NCI-H1092 treated with DMSO at 0.1 percent for 48 hours (cell line): ENCODE results near the gene ZNF334.

Experiments
- DNase-seq: peaks from one replicate; lab custom pipeline; 2025; lab: John Stamatoyannopoulos, UW

ZNF334 gene

GRCh38 chr20:46485431-46485830 lies 27.9 kb downstream of the ZNF334 start:
- no peak for DNase-seq

DNA sequence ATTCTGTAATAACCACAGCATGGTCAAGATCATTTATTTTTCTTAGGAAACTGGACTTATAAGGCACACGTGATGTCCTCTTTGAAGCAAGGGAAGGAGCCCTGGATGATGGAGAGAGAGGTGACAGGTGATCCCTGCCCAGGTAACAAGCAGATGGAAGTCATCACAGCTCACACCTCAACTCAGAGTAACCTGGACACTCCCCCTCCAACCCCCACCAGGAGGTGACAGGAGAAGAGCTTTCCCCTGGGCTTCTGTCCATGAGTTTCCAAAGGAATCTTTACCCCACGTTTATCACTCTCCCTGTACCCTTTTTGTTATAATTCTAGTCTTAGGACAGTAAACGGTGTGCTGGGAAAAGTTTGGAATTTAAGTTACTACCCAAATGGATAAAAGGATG lies 28.4 kb downstream of the ZNF334 start:
- no peak for DNase-seq

DNA sequence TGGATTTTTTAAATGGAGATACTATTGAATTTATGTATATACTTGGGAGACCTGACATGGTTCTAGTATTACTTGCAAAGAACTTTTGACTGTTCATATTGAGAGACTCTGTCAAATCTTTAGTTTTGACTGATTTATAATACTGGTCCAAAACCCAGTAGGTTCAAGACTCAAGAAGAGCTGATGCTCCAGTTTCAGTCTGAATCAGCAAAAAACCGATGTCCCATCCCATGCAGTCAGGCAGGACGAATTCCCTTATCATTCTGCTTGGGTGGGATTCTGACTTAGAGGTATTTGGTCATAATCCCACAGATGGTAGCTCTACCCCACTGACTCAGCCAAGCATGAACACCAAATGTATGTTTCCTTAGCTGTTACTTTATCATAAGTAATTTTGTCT lies 29.5 kb downstream of the ZNF334 start:
- no peak for DNase-seq

GRCh38 chr20:46482864-46483263 lies 30.5 kb downstream of the ZNF334 start:
- DNase-seq = no peak

DNA sequence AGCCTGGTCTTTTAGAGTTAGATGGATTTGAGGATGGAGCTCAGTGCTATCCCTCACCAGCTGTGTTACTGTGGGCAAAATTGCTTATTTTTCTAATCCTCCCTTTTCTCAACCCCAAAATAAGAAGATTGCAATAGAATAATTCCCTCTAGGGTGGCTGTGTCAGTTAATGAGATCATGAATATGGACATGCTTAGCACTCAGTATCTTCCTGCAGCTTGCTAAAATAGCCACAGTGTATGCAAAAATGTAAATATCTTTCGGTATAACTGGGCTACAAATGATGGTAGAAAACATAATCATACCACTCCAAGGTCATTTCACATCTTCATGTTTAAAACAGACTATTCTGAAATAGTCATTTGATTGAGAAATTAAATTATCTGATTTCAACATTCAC lies 35.7 kb downstream of the ZNF334 start:
- DNase-seq = no peak

GRCh38 chr20:46477225-46477624 lies 36.1 kb downstream of the ZNF334 start:
- no peak for DNase-seq

GRCh38 chr20:46468508-46468907 lies 44.9 kb downstream of the ZNF334 start:
- DNase-seq = no peak

DNA sequence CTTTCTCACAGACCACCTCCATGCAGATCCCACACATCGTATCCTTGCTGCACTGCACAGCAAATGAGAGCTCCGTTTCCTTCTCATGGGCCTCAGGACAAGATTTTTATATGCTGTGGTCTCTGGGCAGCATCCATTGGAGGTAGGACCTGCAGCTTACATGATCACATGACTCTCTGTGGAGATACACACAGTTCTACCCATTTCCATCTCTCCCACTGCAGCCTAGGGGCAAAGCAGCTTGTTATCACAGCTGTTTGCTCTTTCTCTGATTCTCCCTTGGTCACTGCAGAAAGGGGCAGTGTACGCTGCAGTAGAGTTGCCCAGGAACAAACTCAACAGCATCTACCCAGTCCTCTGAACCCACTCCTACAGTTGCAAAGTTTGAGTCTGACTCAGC lies 48.9 kb downstream of the ZNF334 start:
- DNase-seq = no peak

DNA sequence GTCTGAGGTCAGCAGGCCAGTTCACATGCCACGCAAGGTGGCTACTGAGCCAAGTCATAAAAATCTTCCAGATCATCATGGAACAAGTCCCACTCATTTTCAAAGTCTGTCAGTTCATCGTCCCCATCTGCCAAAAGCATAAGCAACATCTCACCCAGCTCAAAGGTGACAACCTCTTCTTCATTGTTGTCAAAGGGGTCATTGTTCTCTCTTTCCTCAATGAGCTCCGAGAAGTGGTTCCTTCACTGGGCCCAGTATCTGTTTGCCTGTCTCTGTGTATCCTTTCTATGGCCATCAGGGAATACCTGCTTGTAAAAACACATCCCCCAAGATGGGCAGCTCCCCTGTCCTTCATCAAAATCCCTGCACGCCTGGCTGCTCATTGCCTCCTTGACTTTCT lies 49.5 kb downstream of the ZNF334 start:
- no peak for DNase-seq

- no peak for DNase-seq
Observed at GRCh38 chr20:46461808-46462207, 51.6 kb downstream of the ZNF334 start.

- peak; percentile 42 for DNase-seq
Observed at GRCh38 chr20:46458866-46459750, 54.3 kb downstream of the ZNF334 start.

DNA sequence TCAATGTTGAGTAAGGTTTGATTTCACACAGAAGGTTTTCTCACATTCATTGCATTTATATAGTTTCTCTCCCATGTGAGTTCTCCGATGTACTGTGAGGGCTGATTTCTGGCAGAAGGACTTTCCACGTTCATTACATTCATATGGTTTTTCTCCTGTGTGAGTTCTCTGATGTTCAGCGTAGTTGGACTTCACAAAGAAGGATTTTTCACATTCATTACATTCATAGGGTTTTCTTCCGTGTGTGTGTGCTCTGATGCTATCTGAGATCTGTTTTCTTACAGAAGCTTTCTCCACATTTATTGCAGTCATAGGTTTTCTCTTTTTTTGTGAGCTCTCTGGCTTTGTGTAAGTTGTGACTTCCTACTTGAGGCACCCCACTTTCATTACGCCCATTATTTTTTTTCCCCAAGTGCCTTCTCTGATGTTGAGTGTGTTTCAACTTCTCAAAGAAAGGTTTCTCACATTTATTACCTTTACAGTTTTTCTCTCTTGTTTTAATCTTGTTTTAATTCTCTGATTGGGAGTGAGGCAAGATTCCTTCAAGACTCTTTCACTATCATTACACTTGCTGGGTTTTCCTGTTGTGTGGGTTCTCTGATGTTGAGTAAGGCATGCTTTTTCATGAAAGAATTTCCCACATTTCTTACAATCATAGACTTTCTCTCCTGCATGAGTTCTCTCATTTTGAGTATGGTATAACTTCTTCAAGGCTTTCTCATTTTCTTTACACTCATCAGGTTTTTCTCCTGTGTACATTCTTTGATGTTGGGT lies 56.9 kb downstream of the ZNF334 start:
- DNase-seq = no peak

DNA sequence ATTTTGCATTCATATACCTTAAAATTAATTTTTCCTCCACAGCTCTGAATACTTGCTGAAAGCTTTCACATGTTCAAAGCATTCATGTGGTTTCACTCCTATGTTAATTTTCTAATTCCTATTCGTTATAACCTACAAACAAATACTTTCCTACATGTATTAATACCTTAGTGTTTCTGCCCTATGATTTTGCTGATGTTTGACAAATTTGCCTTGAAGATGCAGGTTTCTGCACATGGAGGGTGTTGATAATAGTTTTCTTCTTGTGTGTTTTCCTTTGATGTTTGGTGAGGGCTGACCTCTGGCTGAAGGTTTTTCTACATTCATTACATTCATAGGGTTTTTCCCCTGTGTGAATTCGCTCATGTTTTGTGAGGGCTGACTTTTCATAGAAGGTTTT lies 57.6 kb downstream of the ZNF334 start:
- no peak for DNase-seq
